Measurements from ENCODE around the gene NQO2. TPM values are rescaled to one million over a fixed set of nuclear protein-coding genes. Genes with fewer than 3 reads are reported as not detected.

Gene NQO2
- total RNA-seq, 1 experiment from 2014 or later, result 35.8 TPM

DNA sequence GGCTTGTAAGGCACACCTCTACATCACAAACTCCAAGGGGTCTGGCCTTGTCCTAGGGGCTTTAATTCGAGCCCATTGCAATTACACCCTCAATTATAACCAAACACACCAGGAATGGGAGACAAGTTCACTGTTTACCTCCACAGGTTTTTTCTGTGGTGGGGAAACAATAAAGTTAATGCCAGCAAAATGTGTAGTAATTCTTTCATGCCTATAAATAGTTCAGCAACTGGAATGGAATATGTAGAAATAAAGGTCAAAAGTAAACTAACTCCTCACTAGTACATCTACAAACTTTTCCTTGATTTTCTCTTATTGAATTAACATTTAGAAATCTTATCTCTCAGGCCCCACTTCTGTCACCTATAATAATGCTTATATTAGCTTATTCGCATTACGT is 41.5 kb downstream of the NQO2 start:
- Histone ChIP-seq H3K4me1 (peaks cover 27% of the 10 kb centered on the region), H3K9me3 (no peaks in the 10 kb centered on the region), H3K4me3 (ENCODE audit: low read depth, low read length) (no peak overlapping the region), H3K36me3 (ENCODE audit: control insufficient read depth, insufficient read depth, low read length) (no peaks in the 10 kb centered on the region), H3K27me3 (replicated peaks; ENCODE audit: control insufficient read depth, insufficient read depth, low read length) (no peaks in the 10 kb centered on the region)
- H3K9me3 Mint-ChIP-seq (ENCODE audit: unreplicated experiment), result no peaks in the 10 kb centered on the region
- ChIA-PET POLR2A (no interaction called here), CTCF (no interaction called here)
- no peak for DNase-seq
- H3K27ac Mint-ChIP-seq (ENCODE audit: unreplicated experiment), result no peak overlapping the region
- no peaks in the 10 kb centered on the region for H3K27me3 Mint-ChIP-seq (ENCODE audit: insufficient read depth, unreplicated experiment)
- intact Hi-C loops (cut with micrococcal nuclease; ENCODE audit: unreplicated experiment), result no loop called here
- no peak overlapping the region for H3K4me3 Mint-ChIP-seq (ENCODE audit: unreplicated experiment)
- peaks cover 15% of the 10 kb centered on the region for H3K4me1 Mint-ChIP-seq (ENCODE audit: low read depth, unreplicated experiment)
- BruUV-seq (replicated peaks), result no TSS peak
- TF ChIP-seq, protein P1, sequence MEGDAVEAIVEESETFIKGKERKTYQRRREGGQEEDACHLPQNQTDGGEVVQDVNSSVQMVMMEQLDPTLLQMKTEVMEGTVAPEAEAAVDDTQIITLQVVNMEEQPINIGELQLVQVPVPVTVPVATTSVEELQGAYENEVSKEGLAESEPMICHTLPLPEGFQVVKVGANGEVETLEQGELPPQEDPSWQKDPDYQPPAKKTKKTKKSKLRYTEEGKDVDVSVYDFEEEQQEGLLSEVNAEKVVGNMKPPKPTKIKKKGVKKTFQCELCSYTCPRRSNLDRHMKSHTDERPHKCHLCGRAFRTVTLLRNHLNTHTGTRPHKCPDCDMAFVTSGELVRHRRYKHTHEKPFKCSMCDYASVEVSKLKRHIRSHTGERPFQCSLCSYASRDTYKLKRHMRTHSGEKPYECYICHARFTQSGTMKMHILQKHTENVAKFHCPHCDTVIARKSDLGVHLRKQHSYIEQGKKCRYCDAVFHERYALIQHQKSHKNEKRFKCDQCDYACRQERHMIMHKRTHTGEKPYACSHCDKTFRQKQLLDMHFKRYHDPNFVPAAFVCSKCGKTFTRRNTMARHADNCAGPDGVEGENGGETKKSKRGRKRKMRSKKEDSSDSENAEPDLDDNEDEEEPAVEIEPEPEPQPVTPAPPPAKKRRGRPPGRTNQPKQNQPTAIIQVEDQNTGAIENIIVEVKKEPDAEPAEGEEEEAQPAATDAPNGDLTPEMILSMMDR (IDR thresholded peaks at IDR 0.05; ENCODE audit: insufficient read depth in 1 of 2, low read depth in 1 of 2, low read length in 1 of 2, severe bottlenecking in 1 of 2, unreplicated experiment in 1 of 2), result no peak
- H3K36me3 Mint-ChIP-seq (ENCODE audit: insufficient read depth, unreplicated experiment), result no peaks in the 10 kb centered on the region

DNA sequence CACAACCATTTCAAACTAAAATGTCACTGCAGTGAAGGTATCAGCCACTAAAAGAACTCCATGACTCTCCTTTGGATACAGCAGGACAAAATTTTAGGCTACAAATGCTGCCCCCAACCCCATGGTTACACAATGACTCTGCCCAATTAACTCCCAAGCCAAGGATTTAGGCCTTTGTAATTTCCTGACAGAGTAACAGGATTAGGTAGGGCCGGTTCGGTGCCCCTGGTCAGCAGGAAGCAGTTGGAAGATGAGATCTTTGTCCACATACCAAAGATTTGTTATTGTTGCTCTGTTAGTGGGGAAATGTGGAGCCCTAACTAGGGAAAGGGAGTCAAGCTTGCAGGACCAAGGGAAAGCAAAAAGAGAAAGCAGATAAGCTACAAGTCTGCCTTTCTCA is 41.9 kb downstream of the NQO2 start:
- no peaks in the 10 kb centered on the region for H3K36me3 Mint-ChIP-seq (ENCODE audit: insufficient read depth, unreplicated experiment)

DNA sequence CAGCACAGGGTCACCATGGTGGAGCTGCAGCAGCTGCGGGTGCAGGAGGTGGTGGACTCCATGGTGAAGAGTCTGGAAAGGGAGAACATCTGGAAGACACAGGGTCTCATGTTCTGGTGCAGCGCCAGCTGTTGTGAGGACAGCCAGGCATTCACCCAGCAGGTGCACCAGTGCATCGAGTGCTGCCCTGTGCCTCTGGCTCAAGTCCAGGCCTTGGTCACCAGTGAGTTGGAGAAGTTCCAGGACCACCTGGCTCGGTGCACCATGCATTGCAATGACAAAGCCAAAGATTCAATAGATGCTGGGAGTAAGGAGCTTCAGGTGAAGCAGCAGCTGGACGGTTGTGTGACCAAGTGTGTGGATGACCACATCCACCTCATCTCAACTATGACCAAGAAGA is 45.7 kb downstream of the NQO2 start:
- TF ChIP-seq, protein P1 (IDR thresholded peaks at IDR 0.05; ENCODE audit: insufficient read depth in 1 of 2, low read depth in 1 of 2, low read length in 1 of 2, severe bottlenecking in 1 of 2, unreplicated experiment in 1 of 2), result no peak
- ChIA-PET POLR2A (interaction anchor here (0.6 kb wide), 1 partner anchor 43 kb away, joined by 4 read pairs; no protein-coding TSS in a partner anchor), CTCF (no interaction called here)
- Histone ChIP-seq H3K27me3 (replicated peaks; ENCODE audit: control insufficient read depth, insufficient read depth, low read length) (no peaks in the 10 kb centered on the region), H3K36me3 (ENCODE audit: control insufficient read depth, insufficient read depth, low read length) (no peaks in the 10 kb centered on the region), H3K4me1 (peaks cover 15% of the 10 kb centered on the region), H3K9me3 (no peaks in the 10 kb centered on the region), H3K4me3 (ENCODE audit: low read depth, low read length) (no peak overlapping the region)
- no TSS peak for BruUV-seq (replicated peaks)
- Mint-ChIP-seq H3K36me3 (ENCODE audit: insufficient read depth, unreplicated experiment) (no peaks in the 10 kb centered on the region), H3K27ac (ENCODE audit: unreplicated experiment) (no peak overlapping the region), H3K4me1 (ENCODE audit: low read depth, unreplicated experiment) (peaks cover 15% of the 10 kb centered on the region), H3K9me3 (ENCODE audit: unreplicated experiment) (no peaks in the 10 kb centered on the region), H3K4me3 (ENCODE audit: unreplicated experiment) (no peak overlapping the region), H3K27me3 (ENCODE audit: insufficient read depth, unreplicated experiment) (no peaks in the 10 kb centered on the region)
- intact Hi-C loops (cut with micrococcal nuclease; ENCODE audit: unreplicated experiment), result no loop called here
- no peak for DNase-seq

More for the DNA sequence above, 41.9 kb downstream of the NQO2 start:
- BruUV-seq (replicated peaks), result no TSS peak
- Mint-ChIP-seq H3K27ac (ENCODE audit: unreplicated experiment) (no peak overlapping the region), H3K27me3 (ENCODE audit: insufficient read depth, unreplicated experiment) (no peaks in the 10 kb centered on the region), H3K4me3 (ENCODE audit: unreplicated experiment) (no peak overlapping the region), H3K9me3 (ENCODE audit: unreplicated experiment) (no peaks in the 10 kb centered on the region), H3K4me1 (ENCODE audit: low read depth, unreplicated experiment) (peaks cover 15% of the 10 kb centered on the region)
- ChIA-PET CTCF (interaction anchor here (0.7 kb wide), 1 partner anchor 12 kb away, joined by 4 read pairs; no protein-coding TSS in a partner anchor), POLR2A (no interaction called here)
- H3K4me3 ChIP-seq (ENCODE audit: low read depth, low read length), result no peak overlapping the region
- intact Hi-C loops (cut with micrococcal nuclease; ENCODE audit: unreplicated experiment), result no loop called here
- H3K9me3 ChIP-seq, result no peaks in the 10 kb centered on the region
- TF ChIP-seq, protein P1 (IDR thresholded peaks at IDR 0.05; ENCODE audit: insufficient read depth in 1 of 2, low read depth in 1 of 2, low read length in 1 of 2, severe bottlenecking in 1 of 2, unreplicated experiment in 1 of 2), result no peak
- H3K4me1 ChIP-seq, result peaks cover 27% of the 10 kb centered on the region
- no peaks in the 10 kb centered on the region for H3K36me3 ChIP-seq (ENCODE audit: control insufficient read depth, insufficient read depth, low read length)
- DNase-seq, result no peak
- no peaks in the 10 kb centered on the region for H3K27me3 ChIP-seq (replicated peaks; ENCODE audit: control insufficient read depth, insufficient read depth, low read length)
